Hematopoietic multipotent progenitor cell treated with erythropoietin and hydrocortisone succinate and interleukin-3 and kit ligand, for 4 days (in vitro differentiated cells): ENCODE results near the gene TMEM178B.

Source experiments
- DNase-seq: peaks from one replicate; pipeline ENCODE4 v3.0.0-alpha.2; 2015

Gene TMEM178B

DNA sequence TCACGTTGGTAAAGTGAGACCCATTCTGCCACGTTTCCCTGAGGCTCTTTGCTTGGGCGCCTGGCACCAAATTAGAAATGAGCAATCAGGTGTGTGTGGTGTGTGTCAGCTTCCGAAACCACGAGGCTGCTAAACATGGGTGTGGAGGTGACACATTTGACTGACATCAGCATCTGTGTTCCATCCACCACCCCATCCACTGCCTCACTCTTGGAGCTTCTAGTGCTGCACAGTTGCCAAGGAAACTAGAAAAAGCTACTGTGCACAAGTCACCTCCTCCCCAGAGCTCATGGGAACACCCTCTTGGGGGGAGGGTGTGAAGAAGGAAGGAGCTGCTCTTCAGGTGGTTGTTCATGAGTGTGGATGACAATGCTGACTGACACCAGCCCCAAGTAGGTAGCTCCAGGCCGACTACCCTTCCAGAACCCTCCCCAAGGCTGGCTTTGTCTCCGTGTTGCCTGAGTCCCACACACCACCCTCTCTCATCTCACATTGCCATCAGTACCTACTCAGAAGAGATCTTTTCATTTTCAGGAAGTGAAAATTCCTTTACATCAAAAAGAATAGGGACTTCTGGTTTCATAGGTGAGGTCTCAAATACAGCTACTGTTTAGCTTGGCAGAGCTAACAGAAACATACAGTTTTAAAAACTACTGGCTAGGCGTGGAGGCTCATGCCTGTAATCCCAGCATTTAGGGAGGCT is 152.2 kb downstream of the TMEM178B start:
- no peak for DNase-seq

DNA sequence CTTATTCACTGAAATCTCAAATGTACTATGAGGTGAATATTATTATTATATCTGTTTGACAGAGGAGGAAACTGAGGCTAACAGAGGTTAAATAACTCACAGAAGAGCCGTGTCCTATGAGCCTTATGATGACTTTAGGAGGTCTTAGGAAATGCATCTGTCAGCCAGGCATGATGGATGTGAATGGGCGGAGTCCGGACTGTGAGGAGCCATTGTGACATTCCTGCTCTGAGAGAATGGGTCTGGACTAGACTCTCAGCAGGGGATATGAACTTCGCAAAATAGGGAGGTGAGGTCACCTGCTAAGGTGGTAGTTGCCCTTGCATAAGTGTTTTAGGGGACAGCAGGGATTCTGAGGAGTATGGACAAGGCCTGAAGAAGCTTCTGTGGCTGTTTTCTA is 153.6 kb downstream of the TMEM178B start:
- no peak for DNase-seq

DNA sequence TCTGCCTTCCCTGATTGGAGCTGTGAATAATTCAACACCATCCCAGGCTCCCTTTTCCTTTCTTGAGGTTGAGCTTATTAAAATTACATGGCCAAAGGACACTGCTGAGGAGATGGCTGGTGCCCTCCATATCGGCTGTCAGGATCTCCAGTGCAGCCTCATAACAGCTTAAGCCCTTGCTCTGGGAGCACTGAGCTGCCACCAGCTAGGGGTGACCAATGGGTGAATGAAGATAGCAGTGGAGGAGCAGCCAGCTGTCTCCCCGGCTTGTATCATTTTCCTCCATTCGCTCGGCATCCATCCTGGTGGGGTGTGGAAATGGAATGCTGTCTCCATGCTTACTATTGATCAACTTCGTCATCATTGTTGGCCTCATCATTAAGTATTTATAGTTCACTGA is 154.6 kb downstream of the TMEM178B start:
- DNase-seq = no peak

DNA sequence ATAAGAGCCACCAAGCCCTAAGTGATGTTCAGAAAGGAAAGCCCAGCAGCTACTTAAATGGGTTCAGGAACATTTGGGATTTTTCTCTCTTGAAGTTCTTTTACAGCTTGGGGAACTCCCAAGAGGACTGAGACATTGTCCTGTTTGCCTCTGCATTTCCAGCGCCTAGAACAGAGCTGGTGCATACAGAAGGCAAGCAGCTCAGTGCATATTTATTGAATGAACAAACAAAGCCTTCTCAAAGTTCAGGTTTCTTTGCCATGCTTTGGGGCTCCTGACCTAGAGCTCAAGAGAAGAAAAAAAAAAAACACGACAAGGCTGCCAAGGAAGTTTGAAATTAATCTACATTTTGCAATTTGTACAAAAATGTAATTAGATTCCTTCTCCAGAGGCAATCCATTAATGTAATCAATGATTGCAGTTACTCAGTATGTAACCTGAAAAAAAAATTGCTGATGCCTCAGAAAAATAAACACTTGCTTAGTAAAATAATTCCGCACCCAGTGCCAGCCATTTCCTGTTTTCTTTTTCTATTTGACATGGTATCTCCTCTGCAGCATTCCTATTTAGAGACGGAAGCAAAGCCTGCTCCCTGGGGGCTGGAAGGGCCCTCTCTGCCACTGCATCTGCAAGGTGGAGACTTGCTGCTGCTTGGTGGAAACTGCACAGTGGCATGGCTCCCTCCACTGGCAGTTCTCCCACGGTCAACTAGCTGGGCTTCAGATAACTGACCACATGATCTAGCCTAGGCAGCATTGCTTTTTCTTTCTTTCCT is 157.3 kb downstream of the TMEM178B start:
- peak; percentile 13 for DNase-seq

DNA sequence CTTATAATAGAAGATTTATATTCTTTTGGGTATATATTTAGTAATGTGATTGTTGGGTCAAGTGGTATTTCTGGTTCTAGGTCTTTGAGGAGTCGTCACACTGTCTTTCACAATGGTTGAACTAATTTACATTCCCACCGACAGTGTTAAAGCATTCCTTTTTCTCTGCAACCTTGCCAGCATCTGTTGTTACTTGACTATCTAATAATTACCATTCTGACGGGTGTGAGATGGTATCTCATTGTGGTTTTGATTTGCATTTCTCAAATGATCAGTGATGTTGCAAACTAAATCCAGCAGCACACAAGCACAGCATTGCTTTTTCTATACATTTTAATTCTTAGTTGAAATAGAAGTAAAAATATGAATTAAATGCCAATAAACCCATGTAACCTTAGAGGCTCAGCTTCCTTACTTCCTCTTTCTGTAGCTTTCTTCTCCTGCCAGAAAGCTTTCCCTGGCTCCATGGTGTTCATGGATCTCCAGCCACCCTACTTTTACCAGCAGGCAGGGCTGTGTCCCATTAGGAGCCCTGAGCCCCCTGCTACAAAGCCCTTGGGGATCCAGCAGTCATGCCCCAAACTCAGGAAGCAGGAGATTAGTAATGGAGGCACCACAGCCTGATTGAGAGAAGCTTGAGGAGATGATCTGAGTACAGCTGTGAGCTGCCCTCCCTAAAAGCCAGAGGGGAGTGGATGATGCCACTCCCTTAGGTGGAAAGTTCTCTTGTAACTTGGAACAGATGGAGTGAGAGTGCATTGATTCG is 158.6 kb downstream of the TMEM178B start:
- no peak for DNase-seq

DNA sequence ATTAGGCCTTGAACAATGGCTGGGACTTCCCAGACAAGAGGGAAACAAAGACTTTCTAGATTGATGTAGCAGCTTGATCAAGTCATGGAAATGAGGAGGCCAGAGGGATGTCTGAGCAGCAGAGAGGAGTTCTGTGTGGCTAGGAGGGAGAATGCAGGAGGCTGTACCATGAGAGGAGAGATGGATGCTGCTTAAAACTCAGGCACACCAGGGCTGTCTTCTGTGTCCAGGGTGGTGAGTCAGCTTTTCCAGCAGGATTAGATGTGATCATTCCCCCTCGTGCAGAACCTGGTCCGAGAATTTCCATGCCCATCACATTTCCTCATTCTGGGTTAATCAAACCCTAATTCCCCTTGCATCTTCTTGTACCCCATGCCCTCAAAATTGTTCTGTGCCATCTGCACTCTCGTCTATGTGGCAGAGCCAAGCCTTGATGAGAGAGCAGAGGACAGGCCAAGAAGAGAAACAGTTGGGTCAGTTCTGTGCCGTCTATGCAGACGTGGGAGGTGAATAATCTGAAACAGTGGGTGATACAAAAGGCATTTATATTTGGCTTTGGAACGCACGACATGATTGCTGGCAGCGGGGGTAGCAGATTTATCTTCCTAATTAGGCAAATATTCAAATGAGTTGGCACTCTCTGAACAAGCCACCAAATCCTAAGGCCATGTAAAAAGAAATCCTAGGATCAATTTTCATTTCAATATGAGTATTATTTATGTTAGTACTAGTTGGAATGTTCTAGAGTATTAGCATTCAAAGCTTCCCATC is 160.7 kb downstream of the TMEM178B start:
- no peak for DNase-seq

DNA sequence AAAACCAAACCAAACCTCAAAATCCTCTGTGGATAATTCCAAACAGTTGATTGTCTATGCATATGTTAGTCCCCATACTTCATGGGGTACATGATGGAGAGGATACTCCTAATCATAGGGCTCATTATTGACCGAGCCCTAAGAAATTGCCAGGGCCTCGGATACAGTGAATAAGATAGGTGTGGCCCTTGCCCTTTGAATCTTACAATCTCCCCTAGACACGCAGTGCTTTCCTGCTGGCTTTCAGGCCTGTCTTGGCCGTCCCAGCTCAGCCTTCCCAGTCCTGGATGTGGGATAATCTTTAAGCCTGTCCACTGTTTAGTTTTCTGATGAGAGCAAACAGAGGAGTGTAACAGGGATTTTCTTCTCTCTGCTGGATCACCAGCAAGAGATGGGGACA is 161.8 kb downstream of the TMEM178B start:
- DNase-seq = no peak

DNA sequence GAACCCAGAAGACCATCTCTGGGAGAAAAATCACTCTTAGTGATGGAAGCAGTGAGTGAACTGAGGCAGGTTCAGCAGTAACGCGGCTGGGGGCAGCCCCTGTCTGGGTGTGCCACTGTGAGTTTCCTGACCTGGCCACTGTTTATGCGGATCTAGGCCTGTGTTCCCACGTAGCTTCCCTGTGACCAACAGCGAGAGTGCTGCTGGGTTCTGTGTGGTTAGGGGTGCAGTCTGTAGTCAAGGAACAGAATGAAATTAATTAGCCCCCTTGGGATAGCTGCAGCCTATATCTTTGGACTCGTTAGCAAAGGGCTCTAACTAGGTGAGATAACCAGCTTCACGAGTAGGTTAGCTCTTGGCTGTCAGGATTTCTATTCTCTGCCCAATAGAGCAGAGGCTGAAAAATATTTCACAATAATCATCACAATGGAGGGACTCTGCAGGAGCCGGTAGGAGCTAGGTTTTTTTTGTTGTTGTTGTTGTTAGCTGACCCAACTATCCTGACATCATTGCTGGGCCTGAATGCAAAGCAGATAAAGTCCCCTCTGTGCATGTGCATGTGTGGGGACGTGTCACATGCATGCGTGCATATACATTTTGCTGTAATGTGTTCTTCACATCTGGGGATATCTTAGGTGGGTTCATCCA is 164.9 kb downstream of the TMEM178B start:
- no peak for DNase-seq

DNA sequence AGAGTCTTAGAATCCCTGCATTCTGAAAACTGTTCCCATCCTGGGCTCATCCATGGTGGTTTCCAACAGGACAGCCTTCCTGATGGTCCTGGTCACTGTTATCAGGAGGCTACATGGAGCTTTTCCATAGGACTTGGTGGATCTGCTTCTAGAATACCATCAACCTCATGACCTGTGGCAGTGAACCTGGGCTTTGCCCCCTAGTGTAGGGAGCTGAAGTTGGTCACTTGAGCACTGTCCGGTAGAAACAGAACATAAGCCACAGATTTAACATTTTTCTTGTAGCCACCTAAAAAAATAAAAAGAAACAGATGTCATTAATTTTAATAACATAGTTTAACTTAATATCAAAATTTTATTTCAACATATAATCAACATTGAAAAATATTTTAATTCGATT is 165.8 kb downstream of the TMEM178B start:
- no peak for DNase-seq

DNA sequence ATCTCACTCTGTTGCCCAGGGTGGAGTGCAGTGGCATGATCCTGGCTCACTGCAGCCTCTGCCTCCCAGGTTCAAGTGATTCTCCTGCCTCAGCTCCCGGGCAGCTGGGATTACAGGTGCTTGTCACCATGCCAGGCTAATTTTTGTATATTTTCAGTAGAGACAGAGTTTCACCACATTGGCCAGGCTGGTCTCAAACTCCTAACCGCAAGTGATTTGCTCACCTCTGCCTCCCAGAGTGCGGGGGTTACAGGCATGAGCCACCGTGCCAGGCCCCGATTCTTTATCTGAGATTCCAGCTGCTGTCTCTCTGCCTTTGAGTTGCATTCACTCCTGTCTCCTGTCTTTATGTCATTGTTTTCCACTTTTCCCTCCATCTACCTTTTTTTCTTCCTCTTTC is 168.7 kb downstream of the TMEM178B start:
- DNase-seq = no peak

DNA sequence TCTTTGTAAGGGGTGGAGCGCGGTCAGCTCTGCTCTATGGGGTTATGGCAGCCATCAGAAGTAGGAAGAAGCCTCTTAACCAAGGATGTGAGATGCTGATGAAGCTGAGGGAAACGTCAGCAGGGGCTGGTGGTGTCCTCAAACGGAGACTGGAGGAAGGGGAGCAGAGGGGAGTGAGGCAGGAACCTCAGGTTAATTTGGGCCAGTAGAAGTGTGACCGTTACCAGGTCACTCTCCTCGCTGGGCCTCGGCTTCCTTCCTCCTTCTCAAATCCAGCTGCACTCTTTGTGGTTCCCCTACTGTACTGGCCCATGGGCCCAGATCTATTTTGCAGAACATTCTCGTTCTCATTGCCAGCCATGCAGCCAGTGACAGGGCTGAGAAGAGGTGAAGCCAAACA is 169.5 kb downstream of the TMEM178B start:
- DNase-seq = no peak

DNA sequence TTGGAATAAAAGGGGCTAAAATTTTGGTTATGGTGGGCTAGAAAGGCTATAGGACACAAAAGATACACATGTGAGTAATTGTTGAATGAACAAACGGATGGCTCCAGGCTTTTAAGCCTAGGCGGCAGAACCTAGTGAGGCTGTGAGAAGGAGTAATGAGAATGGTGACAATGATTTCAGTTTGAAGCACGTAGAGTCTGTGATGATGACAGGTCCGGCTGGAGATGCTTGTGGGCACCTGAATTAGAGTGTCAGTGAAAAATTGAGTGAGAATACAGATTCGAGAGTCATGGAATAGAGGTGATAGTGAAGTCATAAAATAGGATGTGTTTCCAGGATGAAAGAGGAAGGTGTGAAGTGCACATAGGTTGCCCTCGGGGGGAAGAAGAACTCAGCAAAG is 170.6 kb downstream of the TMEM178B start:
- no peak for DNase-seq

DNA sequence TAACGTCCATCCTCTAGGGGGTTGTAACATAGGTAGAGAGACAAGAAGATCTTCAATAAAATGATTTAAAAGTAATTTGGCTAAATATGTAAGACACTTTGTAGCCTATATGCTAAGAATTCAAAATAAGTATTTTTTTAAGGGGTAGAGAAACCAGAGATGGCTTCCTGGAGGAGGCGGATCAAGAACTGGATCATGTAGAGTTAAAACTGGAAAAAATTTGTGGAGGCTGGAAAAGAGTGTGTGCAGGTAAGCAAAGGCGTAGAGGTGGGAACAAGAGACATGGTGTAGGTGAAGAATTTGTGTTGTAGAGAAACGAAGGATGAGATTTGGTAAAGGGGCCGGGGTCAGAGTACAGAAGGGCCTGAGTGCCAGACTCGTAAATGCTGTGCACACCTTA is 172.6 kb downstream of the TMEM178B start:
- DNase-seq = no peak

DNA sequence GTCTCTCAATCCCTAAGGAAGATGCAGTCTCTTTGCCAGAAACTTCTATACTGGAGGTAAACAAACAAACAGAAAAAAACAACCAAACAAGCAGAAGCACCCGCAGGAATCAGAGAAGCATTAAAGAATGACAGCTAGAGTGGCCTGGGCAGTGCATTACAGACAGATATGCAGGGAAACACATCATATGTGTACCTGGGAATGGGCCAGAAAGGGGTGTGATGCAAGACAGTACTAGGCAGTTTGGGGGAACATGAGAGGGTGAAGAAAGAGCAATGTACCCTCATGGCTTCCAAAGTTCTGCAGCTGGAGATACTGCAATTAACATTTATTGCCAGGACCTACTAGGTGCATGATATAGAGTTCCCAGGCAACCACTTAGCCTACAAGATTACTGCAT is 177.3 kb downstream of the TMEM178B start:
- DNase-seq = no peak

DNA sequence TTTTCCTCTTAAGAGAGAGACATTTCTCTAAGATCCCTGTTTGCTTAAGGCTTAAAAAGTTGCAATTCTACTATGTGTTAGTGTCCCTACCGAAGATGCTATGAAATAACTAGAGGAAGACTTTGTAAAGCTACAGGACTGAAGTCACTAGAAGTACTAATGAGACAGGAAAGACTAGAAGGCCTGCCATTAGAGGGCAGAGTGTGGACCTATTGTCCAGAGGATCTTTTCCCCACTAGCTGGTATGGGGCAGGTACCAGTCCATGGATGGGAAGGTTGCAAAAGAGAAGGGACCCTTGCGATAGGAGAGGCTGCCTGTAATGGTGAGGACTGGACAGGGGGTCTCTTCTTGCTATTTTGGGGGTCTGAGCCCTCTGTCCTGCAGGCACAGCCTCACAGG is 178.1 kb downstream of the TMEM178B start:
- DNase-seq = no peak

DNA sequence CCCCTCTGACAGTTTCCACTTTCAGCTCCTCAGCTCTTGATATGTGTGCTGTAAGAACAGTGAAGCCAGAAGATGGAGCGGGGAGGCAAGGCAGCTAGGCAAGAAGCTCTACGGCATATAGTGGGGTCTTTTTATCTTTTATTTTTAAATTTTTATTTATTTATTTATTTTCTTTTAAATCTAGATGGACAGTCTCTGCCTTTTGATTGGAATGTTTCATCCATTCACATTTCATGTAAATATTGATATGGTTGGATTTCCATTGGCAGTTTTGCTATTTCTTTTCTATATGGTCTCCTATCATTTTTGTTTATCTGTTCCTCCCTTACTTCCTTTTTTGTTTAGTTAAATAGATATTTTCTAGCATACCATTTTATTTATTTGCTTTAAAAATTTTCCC is 183.7 kb downstream of the TMEM178B start:
- no peak for DNase-seq

DNA sequence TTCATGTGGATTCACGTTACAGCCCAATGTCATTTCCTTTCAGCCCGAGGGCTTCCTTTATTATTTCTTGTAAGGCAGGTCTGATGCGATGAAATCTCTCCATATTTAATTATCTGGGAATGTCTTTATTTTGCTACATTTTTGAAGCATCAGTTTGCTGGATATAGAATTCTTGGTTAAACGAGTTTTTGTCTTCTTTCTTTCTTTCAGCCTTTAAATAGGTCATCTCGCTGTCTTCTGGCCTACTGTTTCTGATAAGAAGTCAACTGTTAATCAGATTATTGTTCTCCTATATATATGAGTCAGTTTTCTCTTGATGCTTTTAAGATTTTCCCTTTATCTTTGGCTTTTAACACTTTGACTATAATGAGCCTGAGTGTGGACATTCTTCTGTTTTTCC is 184.7 kb downstream of the TMEM178B start:
- no peak for DNase-seq

DNA sequence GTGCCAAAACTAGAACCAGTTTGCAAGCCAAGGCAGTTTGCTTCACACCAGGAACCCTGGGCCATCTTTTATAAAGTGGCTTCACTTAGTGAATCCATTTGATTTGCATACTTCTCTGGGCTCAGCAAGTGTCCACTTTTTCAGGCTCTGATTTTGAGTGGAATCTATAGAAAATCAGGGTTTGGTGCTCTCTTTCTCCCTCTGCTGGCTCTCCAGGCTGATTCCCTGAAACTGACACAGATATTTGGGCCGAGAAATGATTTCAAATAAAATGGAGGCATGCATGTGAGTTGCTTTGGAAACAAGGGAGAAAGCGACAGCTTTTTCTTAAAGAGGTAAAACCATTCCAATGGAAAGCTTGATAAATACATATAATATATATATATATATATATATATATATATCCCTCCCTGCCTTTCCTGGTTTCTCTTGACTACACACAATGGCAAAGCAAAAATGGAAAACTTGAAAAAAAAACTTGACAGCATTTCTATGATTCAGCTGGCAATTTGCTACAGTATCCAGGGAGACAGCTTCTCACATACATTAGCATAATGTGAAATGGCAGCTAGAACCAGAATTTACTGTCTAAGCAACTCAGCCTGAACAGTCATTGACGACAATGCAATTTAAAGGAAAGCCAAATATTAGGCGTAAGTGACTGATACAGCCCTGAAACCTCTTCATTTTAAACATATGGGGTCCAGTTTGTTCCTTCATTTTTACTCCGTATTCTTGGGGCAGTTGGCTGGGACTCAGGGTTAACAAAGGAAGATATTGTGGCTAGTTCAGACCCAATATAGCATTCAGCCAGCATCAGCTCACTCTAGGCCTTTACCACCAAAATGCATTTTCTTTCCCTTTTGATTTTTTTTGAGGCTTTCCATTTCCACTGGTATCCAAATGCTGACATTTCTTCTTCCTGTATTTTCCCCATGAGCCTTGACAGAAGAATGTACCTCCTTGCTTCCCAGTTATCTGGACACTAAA is 188.5 kb downstream of the TMEM178B start:
- DNase-seq = no peak

DNA sequence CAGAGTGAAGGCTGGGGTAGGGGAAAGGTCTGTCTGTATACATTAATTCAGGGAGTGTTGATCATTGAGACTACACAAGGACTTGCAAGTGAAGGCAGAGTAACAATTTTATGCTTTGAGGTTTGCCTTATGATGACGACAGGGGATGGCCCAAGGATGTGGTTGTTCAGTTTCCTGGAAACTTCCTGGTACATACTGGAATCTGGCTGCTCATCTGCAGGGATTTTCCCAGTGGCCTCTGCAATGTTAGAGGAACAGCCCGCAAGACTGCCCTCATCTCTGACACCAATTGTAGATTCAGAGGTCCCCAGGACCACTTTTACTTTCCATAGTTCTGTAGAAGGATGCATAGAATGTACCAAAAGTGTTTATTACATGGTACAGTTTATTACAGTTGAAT is 189.6 kb downstream of the TMEM178B start:
- DNase-seq = no peak

DNA sequence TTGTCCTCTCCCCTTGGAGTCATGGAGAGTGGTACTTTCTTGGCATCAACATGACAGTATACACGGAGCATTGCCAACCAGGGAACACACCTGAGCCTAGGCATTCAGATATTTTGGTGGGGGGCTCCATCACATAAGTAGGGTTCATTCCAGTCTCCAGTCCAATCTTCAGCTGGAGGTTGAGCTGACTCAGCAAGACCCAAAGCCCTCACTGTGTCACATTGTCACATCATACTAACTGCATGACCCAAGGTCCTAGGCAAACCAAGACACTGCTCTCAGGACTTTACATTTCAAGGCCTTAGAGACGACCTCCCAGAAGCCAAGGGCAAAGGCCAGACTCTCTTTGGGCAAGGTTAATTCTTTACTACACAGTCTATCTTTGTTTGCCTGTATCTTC is 190.1 kb downstream of the TMEM178B start:
- no peak for DNase-seq

DNA sequence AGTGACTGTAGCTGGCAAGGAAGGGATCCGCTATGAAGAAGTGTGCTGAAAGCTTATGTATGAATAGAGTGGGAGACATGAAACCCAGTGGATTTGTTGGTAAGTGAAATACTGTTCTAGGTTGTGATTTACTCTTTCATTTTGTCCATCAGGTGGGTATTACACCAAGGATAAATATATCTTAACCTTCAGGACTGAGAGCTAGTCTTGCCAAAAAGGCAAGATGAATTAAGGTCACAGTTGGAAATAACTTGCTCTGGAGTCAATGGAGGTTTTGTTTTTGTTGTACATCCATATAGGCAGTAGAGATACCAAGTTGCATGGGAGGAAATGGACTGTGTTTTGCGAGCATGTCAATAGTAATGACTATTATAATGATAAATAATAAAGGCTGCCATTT is 190.6 kb downstream of the TMEM178B start:
- DNase-seq = no peak
